K562 treated with DMSO at 1 percent for 24 hours (cell line): ENCODE measurements around the gene BRD4. TPM values are rescaled to one million over a fixed set of nuclear protein-coding genes. Genes with fewer than 3 reads are reported as not detected.

Source experiments
- total RNA-seq: library from RNA; unstranded; fragments of 300-600 nt; gene quantifications from 2 replicates; pipeline ENCODE4 v1.2.3, GENCODE V29; 2022; ENCODE audit warnings: low read depth; ENCODE audit not compliant: insufficient read depth

Gene BRD4
- total RNA-seq: 55.1 and 58.9 TPM in 2 replicates

DNA sequence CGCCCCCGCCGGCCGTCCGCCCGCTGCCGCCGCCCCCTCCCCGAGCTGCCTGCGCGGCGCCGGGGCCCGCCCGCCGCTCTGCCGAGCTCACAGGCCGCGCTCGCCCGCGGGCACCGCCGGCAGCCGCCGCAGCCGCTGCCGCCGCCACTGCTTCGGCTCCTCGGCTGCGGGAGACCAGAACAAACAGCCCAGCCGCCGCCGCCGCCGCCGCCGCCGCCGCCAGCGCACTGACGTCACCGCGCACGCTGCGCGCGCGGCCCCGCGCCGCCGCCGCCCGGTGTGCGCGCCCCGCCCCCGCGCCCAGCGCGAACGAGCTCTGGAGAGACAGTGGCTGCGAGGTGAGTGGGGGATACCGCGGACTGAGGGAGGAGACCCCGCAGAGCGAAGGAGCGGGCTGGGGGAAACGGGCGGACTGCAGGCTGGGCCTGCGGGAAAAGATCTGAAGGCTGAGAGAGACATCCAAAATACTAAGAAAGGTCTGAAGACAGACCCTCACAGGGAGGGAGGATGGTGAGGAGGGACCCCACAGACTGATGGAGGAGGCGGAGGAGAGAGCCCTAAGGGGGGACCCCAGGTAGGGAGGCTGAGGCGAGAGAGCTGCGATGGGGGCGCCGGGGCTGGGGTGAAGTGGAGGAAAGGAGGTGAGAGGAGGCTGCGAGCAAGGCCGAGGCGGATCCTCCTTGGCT lies at the start of gene BRD4:
TSS of gene BRD4 (minus strand) at position 229 of the 686 bp plus-strand sequence. CDS start 59,440 bp downstream, outside the sequence.

DNA sequence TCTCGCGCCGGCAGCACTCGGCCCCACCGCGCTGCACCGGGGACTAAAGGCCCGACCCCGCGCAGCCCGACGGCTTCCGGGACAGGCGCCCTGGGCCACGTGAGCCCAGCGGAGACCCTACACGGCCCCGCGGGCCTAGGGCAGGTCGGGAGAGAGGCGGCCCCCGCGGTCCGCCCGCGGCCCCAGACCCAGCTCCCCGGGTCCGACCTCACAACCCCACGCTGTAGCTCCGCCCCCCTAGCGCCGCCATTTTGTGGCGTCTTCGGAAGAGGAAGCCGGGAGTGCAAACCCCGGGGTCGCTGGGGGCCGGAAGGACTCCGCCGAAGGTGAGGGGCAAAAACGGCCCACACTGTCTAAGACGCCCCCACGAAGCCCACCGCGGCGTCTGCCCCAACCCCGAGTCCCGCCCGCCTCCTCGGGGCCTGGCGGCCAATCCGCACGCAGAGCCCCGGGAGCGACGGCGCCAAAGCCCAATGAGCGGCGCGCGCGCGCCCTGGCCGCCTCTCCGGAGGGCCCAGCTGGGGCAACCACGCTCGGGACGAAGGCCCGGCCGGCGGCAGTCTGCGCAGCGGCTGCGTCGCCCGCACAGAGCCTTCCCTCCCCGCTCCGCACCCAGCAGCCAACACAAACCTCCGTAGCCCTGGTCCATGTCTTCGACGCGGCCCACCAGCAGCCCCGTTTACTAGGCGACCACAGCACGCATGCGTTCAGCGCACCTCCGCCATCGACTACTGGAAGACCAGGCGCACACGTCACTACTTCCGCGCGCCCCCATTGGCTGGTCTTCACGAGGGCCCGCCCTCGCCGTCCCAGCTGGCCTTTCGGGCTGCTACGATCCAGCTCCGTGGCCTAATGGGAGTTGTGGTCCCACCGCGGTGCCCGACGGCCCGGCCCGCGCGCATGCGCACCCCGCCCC lies 47.0 kb upstream of the BRD4 start, which contains the start of gene AKAP8:
TSS of gene AKAP8 (minus strand) at position 705 of the 916 bp plus-strand sequence. CDS start at position 649, 56 bp downstream.

DNA sequence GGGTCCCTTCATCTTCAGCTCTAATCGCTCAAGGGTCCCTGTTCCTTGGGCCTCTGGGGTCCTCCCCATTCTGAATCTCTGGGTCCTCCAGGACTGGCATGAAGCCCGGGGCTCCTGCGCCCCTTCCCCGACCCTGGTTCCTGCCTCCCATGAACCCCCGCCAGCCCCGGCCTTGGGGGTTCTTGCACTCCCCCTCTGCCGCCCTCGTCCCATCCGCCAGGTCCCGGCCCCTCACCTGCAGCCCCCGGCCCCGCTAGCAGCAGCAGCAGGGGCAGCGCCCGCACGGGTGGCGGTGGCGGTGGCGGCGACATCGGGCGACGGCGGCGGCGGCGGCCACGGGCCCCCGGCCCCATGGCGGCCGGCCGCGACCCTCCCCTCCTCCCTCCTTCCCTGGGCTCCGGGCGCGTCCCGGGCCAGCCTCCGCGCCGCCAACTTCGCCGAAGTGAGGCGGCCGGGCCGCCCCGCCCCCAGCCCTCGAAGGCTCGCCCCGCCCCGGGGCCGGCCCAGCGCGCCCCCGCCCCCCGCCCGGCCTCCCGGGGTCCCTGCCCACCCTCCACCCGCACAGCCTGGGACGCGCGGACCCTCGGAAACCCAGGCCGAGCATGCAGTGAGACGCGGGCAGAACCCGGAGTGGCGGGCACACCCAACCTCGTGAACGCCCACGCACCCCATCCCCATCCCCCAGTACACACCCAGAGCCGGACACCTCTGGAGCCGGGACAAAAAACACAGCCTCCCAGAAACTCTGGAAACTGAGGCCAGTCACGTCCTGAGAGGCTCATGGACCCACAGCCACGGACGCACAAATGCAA lies 131.6 kb downstream of the BRD4 start, which contains the start of gene NOTCH3:
TSS of gene NOTCH3 (minus strand) at position 443 of the 812 bp plus-strand sequence. CDS start at position 353, 90 bp downstream.

Other genes starting within 250 kb of the BRD4 start
- gene SYDE1, start 225.1 kb downstream of the BRD4 start, total RNA-seq: not detected in 2 replicates
- gene NOTCH3, start 131.5 kb downstream of the BRD4 start, total RNA-seq: 0.13 and 0.71 TPM in 2 replicates
- 0.37 TPM in 1 of 2 replicates, not detected in the other for gene EPHX3, start 100.1 kb downstream of the BRD4 start, total RNA-seq
- gene AKAP8, start 47.2 kb upstream of the BRD4 start, total RNA-seq: 20.3 and 23.1 TPM in 2 replicates
- 111 and 113 TPM in 2 replicates for gene AKAP8L, start 86.4 kb upstream of the BRD4 start, total RNA-seq
- 20.2 and 21.1 TPM in 2 replicates for gene WIZ, start 117.4 kb upstream of the BRD4 start, total RNA-seq
- gene RASAL3, start 132.0 kb upstream of the BRD4 start, total RNA-seq: 0.17 TPM in 1 of 2 replicates, not detected in the other
- gene PGLYRP2, start 147.0 kb upstream of the BRD4 start, total RNA-seq: not detected in 2 replicates
- not detected in 2 replicates for gene CYP4F22, start 176.0 kb upstream of the BRD4 start, total RNA-seq